Adrenal gland (tissue), 5 donors: ENCODE results near the gene ALX4.

Experiments used
- POLR2A ChIP-seq, 2 donors: fragments of 450-650 bp; IDR thresholded peaks; one replicate each; pipeline ENCODE4 v1.6.1; 2017; ENCODE audit warnings: antibody characterized with exemption in 2 of 2, mild to moderate bottlenecking in 2 of 2, moderate library complexity in 1 of 2
- TF ChIP-seq, protein P1 (sequence below), 6 experiments: fragments of 450-650 bp in 4 of 6; fragments of 200-600 bp in 2 of 6; sonication (generic) in 1 of 6; IDR thresholded peaks; 1 replicate in 5 of 6; 2 replicates in 1 of 6; pipeline versions ENCODE4 v1.5.1 to v1.8.0; 2016 to 2021; ENCODE audit warnings: antibody characterized with exemption in 6 of 6, mild to moderate bottlenecking in 2 of 6, moderate library complexity in 1 of 6
- donor health status: DM: no; HTN: no; CAD: no.

DNA sequence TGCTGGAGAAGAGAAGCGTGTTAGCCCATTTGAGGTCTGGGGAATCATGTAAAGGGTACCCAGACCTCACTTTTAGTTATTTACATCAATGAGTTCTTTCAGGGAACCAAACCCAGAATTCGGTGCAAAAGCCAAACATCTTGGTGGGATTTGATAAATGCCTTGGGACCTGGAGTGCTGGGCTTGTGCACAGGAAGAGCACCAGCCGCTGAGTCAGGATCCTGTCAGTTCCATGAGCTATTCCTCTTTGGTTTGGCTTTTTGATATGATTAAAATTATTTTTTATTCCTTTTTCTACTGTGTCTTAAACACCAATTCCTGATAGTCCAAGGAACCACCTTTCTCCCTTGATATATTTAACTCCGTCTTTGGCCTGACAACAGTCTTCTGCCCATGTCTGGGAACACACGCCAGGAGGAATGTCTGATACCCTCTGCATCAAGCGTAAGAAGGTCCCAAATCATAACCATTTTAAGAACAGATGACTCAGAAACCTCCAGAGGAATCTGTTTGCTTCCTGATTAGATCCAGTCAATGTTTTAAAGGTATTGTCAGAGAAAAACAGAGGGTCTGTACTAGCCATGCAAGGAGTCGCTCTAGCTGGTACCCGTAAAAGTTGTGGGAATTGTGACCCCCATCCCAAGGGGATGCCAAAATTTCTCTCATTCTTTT lies 65.2 kb downstream of the ALX4 start:
- TF ChIP-seq, protein P1, sequence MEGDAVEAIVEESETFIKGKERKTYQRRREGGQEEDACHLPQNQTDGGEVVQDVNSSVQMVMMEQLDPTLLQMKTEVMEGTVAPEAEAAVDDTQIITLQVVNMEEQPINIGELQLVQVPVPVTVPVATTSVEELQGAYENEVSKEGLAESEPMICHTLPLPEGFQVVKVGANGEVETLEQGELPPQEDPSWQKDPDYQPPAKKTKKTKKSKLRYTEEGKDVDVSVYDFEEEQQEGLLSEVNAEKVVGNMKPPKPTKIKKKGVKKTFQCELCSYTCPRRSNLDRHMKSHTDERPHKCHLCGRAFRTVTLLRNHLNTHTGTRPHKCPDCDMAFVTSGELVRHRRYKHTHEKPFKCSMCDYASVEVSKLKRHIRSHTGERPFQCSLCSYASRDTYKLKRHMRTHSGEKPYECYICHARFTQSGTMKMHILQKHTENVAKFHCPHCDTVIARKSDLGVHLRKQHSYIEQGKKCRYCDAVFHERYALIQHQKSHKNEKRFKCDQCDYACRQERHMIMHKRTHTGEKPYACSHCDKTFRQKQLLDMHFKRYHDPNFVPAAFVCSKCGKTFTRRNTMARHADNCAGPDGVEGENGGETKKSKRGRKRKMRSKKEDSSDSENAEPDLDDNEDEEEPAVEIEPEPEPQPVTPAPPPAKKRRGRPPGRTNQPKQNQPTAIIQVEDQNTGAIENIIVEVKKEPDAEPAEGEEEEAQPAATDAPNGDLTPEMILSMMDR (IDR thresholded peaks at IDR 0.05), result no peak
- TF ChIP-seq POLR2A (IDR thresholded peaks at IDR 0.05), result no peak
